Ecto neural progenitor cell (in vitro differentiated cells): Measurements from ENCODE around the gene TBX21.
A peak's percentile ranks its signal among the peaks of the same experiment; 100 is the strongest.

Experiments used
- DNase-seq: peaks from one replicate; pipeline ENCODE4 v3.0.0-alpha.2; 2018; ENCODE audit warnings: low spot score

TBX21 gene

DNA sequence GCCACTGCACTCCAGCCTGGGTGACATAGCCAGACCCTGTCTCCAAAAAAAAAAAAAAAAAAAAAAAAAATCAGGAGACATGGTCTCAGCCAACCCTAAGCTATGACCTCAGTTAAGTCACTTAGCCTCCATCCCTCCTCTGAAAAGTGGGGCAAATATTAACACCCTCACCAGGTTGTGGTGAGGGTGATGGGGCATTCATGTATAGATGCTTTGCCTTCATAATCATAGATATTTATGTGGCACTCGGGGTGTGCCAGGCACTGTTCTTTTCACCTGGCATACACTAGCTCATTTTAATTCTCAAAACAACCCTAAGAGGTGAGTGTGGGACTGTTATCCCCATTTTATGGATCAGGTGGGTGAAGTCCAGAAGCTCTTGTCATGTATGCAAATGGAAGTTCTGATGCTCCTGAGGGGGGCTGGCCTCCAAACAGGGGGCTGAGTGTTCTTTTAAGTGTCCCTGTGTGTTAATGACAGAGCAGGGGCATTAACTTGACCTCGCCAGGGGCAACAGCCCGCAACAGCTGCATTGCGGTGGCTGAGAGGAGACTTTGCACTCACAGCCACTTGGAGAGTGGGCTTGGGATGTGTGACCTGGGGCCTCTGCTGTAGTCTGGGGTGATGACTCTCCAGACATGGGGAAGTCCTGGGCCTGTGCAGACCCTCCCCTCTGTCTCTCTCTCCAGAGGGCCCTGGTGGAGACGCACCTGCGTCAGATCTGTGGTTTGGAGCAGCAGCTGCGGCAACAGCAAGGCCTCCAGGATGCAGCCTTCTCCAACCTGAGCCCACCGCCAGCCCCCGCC is 34.9 kb upstream of the TBX21 start:
- no peak for DNase-seq

DNA sequence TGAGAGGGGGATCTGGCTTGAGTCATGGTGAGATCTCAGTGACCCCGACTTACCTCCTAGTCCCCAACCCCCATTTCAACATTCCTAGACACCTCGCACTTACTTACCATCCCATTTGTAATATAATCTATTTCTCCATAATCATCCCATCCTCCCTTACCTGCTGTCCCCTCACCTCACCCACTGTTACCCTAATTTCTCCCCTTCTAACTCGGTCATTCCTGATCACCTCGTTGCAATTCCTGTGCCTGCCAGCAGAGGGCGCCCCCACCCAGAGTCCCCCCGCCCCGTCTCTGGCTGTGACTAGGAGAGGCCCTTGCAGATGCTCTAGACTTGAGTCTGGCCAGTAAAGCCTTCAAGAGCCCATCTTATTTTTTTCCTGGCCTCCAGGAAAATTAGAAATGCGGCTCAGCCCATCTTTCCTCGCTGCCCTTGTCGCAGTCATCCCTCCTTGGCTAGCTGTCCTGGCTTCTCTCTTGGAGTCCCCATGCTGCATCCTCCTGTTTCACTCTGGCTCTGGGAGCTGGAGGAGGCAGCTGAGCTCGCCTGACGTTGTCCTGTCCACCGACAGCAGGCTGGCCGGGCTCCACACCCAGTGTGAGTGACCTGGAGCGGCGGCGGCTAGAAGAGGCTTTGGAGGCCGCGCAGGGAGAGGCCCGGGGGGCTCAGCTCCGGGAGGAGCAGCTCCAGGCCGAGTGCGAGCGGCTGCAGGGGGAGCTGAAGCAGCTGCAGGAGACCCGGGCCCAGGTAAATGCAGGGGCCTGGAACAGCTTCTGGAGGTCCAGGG is 34.1 kb upstream of the TBX21 start:
- peak; percentile 92 for DNase-seq

DNA sequence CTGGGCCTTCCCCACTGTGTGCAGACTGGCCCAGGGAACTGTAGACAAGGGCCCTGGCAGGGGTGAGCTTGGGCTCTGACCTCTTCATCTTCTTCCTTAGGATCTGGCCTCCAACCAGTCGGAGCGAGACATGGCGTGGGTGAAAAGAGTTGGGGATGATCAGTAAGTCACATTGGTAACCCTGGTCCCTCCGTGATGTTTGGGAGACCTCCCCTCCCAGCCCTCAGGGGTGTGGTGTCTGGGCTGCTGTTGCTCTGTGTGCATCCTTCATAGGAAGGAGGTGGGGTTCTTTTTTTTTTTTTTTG is 33.5 kb upstream of the TBX21 start:
- no peak for DNase-seq

DNA sequence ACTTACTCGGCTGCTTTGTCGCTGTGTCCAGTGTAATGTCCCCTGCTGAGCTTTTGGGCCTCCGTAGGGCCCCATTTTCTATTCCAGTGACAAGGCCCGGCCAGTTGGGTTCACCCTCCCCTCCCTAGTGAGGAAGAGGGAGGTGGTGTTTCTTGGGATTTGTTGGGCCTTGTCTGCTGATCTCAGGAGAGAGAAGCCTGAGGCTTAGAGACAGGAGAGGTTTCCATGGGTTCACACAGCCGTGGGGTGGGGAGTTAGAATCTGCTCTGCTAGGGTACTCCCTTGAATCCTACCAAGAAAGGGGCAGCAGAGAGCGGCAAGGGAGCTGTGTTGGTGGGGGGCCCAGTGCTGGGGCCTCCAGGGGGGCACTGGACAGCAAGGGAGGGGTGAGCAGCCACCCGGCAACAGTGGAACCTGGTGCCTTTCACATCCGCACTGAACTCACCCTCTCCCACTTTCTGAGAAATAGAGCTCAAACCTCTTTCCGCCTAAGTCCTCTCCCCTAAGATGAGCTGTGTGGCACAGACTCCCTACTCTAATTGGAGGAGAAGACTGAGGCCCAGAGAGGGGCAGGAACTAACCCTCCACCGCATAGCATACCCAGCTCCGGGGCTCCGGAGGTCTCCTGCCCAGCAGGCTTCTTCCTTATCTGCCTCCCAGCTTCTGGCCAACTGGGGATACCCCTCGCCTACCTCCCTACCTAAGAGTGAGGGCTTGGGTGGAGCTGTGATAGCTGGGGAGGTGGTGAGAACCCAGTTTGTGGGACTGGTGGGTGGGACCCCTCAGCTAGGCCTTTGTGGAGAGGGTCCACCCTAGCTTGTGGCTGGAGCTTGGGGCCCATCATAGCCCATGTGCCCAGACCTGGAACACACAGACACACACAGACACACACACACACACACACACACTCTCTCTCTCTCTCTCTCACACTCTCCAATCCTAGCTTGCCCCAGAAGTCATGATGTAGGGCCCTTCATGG is 32.3 kb upstream of the TBX21 start:
- DNase-seq: peak; percentile 55

DNA sequence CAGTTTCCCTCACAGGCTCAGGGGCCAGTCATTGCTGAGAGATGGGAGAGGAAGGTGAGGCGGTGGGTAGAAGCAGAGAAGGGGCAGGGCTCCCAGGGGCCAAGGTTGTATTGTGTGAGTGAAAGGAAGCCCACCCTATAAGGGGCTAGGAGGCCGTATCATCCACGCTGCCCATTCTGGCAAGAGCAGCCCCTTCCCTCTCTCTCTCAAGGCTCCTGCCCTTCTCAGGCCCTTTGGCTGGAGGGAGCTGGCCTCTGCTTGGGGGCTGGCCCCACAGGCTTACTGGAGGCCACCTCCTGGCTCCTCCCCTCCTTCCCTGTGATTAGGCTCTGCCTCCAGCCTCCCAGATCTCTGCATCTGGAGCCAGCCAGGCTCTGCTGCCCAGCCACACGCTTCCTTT is 31.4 kb upstream of the TBX21 start:
- peak; percentile 88 for DNase-seq

DNA sequence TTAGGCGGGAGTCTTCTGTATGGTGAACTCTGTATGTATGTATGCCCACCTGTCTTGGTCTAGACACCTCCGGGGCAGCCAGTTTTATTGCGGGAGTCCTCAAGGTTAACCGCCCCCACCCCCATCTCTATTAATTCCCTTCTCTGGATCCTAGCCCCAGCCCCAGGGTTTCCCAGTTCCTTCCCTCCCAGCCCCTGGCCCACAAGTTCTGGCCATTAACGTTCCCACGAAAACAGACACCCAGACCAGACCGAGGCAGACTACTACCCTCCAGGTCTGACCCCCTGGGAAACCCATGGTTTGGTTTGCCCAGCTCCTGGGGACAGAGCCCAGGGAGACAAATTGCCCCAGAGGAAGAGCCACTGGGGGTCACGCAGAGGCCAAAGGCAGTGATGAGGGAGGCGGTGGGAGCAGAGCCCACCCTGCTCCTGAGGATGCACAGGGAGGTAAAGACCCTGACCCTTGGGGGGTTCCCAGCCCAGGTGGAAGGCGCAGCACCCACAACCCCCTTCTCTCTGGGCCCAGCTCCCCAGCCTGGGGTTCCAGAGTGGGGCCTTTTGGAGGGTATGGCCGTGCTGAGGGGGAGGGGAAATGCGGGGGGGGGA is 30.5 kb upstream of the TBX21 start:
- DNase-seq: no peak

GRCh38 chr17:47703191-47703591 is 29.8 kb upstream of the TBX21 start:
- DNase-seq: no peak

GRCh38 chr17:47703671-47704070 is 29.4 kb upstream of the TBX21 start:
- DNase-seq: no peak

- no peak for DNase-seq
Observed at GRCh38 chr17:47704116-47704515, 28.9 kb upstream of the TBX21 start.

DNA sequence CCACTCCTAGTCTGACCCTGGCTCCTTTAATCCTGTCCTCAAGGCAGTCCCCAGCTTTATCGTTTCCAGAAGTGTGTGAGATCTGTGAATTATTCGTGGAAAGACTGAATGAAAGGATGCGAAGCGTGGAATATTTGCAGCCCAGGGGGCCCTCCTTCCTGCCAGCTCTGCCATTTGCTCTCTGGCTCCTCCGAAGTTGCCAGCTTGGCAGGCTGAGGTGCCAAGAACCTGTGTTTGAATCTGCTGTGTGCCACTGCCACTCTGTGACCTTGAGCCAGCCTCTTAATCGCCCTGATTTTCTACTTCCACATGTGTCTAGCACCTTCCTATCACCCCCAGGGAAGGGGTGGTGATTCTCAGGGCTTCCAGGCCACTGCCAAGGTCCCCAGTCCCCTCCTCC is 28.3 kb upstream of the TBX21 start:
- no peak for DNase-seq

DNA sequence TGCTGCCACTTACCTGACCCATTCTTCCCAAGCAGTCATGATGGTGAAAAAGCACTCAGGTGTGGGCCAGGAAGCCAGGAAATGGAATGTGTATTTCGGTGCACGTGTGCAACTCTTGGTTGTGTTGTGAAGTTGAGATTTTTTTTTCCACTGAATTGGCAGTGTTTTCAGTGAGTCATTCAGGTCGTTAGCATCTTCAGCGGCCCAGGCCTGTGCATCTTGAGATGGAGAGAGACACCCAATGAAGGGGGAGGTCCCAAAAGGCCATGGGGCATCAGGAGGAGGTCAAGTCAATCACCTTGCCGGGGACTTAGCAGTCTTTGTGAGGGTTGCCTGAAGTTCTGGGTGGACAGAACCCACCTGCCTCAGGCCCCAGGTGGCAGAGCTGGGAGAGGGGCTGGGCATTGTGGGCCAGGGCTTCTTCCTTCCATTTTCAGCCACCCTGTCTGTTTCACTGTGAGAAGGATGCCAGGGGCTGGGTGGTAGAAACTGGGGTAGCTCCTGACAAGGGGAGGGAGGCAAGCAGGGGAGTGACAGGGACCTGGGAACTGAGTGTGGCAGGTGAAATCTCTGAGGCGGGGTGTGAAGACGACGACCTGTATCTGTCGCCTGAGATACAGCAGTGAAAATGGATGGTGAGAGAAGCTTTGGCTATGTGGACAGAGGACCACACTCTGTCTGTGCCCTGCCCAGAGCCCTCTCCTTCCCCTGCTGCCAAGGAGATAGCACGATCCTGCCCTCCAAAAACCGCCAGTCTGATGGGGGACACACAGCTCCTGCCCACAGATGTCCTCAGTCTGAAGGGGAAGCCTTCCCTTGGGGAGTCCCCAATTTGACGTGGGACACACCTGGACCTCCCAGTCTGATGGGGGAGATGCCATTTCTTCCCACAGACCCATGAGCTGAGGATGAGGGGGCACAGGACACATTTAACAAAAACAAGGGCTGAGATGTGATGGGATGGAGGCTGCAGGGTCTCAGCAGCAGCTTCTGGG is 27.2 kb upstream of the TBX21 start:
- no peak for DNase-seq

DNA sequence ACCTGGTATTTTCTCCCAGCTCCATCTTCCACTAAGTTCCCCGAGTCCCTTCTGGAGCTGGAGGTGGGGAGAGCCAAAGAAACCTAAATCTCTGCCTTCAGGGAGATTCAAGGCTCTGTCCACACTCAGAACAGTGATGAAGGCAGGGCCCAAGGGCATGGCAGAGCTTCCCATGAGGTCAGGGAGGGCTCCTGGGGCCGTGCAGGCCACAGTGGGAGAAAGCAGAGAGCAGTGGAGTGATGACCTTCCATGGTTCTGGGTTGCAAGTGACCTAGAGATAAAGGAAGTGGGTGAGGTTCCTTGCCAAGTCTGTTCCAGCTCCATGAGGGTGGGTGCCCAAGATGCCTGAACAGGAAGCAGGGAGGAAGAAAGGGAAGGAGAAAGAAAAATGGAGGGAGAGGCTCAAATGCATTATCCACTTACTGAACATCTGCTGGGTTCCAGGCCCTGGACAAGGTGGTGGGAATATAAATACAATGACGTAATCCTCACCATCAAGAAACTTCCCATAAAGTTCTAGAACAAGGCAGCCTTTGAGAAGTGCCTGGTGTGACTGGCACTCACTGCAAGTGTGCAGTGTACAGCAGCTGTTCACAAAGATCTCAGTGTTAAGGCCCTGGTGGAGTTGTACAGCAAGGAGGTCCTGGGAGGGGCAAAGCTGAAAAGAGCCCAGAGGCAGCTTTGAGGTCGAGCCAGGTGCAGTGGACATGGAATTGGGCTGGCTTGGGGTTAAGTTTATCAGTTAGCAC is 25.8 kb upstream of the TBX21 start:
- no peak for DNase-seq

DNA sequence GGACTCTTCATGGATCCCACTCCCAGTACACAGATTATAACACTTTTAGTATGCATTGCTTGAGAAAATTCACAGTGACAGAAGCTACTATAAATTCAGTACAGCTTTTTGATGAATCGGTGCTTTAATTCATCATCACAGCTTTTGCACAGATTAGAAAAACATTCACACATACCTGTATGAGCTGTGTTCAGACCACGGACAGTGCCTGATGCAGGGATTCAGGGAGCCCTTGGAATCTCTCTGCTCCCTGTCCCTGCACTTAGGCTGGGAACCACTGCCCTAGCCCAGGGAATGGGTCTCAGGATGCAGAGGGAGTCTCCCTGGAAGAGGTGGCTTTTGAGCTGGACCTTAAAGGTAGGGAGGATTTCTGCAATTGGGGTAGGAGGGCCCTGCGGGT is 25.2 kb upstream of the TBX21 start:
- no peak for DNase-seq

DNA sequence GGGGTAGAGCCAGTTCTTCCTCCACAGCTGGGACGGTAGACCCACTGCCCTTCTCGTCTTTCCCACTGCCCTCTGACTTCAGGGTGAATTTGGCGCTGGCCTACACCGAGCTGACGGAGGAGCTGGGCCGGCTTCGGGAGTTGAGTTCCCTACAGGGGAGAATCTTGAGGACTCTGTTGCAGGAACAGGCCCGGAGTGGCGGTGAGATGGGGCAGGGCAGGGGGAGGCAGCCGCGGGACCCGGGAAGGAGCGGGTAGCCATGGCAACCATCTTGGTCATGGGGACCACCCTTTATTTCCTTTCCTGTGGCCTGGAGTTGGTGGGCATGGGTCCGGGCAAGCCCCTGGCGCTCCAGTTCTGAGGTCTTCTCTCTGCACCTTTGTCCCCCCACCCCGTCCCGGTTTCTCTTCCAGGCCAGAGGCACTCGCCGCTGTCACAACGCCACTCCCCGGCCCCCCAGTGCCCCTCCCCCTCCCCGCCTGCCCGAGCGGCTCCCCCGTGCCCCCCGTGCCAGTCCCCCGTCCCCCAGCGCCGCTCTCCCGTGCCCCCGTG is 24.6 kb upstream of the TBX21 start:
- no peak for DNase-seq

DNA sequence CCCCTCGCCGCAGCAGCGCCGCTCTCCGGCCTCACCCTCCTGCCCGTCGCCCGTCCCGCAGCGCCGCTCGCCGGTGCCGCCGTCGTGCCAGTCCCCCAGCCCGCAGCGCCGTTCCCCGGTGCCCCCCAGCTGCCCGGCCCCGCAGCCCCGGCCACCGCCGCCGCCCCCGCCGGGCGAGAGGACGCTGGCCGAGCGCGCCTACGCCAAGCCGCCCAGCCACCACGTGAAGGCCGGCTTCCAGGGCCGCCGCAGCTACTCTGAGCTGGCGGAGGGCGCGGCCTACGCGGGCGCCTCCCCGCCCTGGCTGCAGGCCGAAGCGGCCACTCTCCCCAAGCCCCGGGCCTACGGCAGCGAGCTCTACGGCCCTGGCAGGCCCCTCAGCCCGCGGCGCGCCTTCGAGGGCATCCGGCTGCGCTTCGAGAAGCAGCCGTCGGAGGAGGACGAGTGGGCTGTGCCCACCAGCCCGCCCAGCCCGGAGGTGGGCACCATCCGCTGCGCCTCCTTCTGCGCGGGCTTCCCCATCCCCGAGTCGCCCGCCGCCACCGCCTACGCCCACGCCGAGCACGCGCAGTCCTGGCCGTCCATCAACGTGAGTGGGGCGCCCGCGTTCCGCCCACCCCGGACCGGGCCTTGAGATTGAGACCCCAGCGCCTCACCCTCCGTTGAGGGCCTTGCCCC is 24.0 kb upstream of the TBX21 start:
- DNase-seq: no peak

DNA sequence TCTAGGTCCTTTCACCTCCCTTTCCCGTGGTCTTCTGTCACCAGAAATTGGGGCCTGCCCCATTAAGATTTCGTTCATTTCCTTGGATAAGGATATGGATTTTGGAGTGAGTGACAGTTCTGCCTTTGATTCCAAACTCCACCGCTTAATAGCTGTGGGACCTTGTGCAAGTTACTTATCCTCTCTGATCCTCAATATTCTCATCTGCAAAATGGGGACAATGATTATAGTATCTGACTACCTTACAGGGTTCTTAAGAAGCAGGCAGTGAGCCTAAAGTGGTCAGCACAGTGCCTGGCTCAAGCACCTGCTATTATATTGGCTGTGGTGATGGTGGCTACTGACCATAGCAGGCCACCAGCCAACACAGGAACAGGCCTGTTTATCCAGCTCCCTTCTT is 23.4 kb upstream of the TBX21 start:
- no peak for DNase-seq

- no peak for DNase-seq
Observed at GRCh38 chr17:47711366-47712099, 21.5 kb upstream of the TBX21 start.

DNA sequence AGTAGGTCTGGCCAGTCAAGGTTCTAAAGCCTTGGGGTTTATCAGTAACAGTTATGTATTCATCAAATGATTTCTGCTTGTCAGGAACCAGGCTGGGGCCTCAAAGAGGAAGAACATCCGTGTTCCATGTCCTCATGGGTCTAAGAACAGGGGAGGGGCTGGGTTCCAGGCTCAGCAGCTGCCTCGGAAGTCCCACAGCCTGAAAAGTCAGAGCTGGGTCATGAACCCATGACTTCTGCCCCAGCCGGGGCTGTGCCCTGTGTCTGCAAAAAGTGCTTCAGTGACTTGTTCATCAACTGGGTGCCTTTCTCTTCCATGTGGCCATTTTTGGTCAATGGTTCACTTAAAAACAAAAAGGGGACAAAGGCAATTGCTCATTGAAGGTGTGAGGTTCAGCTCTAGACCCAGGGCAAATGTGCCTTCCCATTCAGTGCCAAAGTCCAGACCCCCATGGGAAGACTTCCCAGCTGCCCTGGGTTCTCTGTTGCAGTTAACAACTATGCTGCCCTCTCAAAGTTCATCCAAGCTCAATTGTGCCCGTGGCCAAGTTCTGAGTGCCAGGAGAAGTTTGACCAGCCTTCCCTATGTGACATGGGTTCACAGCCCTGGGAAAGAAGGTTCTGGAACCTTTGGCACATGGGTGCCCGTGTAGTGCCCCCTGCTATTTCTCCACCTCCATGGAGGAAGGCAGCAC is 20.6 kb upstream of the TBX21 start:
- DNase-seq: no peak
